Midbrain (tissue), 1 donor: ENCODE data around the gene RBMS2.

Source experiments
- DNase-seq: peaks from one replicate; lab custom pipeline; 2025; lab: John Stamatoyannopoulos, UW

RBMS2 gene

DNA sequence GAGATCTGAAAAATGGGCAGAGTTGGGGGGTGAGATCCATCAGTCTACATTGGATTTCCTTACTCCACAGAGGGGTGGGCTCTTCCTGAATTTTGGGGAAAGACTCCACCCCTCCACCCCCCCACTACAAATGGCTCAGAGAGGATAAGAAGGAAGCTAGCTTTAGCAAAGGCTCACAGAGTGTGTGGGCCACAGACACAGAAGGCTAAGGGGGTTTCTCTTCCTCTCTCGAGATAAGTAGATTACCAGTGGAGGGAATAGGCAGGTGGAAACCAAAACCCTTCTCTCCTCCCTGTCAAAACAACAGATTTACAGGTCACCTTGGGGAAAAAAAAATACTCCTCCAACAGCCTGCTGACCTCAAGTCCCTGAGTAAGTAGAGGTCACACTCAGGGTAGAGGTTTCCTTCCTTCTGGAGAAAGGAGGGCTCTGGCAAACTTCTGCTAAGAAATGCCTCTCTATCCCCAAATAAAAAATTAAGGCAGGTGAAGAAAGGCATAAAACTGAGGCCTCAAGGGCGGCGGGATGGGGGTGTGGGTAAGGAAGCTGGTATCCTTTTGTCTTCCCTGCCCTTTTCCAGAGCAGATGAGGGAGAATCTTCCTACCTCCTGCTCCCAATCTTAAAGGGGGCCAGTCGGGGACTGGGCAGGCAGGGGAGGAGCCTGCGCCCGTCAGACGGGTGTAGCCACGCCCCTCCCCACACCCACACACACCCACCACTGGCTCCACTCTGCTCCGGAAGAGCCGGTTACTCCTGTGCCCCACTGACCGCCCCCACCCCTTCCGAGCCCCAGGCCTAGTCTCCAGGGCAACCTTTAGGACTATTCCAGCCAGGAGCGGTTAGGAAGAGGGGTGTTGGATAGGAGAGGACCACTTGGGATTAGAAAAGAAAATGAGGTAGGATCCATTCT, 110.4 kb downstream of the RBMS2 start:
- DNase-seq, result peak; percentile 10

DNA sequence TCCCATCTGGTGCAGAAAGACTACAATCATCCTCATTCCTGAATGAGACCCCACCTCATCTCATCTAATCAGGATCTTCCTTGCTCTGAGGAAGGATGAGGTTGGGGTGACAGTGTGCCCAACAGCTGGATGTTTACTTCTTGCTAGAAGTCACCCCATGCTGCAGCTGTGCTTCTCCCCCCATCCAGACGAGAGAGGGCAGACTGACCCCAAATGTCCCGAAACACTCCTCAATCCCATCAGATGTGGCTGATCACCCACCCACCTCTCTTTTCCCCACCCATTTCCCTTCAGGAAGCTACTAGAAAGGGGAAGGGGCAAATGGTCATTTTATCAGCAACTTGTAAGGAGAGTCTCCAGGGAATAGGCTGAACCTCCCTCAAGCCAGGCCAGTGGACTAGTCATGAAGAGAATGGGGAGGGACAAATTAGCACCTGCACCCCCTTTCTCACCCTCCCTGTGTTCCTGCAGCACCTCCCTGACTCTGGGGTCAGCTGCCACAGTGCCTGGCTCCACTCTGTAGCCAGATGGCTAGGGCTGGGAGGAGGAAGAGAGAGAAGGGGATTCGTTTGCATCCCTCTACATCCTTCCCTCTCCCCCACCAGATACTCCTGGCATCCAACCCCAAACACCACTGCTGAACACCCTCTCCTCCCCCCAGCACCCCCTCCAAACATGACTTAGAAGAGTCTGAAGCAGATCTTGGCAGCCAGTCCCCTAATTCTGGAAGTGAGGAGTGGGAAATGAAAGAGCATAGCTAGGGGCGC, 111.3 kb downstream of the RBMS2 start:
- no peak for DNase-seq

- DNase-seq, result no peak
These were observed 112.0 kb downstream of the RBMS2 start for GRCh38 chr12:56633468-56634241.

- no peak for DNase-seq
These were observed 112.7 kb downstream of the RBMS2 start for GRCh38 chr12:56634242-56634836.

DNA sequence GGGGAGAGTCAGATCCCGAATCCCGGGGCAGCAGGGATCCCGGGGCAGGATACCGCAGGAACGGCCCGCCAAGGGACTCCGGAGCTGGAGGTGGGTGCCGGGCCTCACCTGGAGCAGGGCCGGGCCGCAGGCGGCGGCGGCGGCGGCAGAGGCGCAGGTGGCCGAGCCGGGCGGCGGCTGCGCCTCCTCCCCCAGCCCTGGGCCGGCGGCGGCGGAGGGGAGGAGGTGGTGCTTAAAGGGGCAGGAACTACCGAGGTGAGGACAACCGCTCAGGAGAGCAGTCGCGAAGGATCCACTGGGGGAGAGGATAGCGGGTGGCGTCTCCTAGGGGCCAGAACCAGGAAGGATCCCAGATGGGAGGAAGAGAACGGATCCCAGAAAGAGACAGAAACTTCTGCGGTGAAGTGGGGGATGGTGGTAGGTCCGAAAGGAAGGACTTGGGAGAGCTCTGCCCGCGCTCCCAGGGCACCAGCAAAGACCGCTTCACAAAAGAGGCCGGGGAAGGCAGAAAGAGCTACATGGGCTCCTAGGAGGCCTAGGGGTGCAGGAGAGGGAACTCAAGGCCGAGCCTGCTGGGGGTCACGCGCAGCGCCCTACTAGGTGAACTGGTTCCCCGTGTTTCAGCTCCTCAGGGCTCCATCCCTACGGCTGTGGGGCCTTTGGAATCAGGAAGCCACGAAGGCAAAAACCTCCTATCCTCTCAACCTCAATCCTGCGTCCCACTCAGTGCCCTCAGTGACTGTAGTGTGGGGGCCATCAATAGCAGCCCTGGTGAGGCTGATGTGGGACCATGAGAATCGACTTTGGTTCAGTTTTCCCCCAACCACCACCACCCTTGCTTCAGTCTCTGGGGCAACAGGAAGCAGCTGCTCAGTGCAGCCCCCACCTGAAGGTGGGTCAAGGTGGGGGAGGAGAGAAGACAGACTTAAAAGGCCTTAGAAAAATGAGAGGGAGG, 113.5 kb downstream of the RBMS2 start:
- peak; percentile 50 for DNase-seq

DNA sequence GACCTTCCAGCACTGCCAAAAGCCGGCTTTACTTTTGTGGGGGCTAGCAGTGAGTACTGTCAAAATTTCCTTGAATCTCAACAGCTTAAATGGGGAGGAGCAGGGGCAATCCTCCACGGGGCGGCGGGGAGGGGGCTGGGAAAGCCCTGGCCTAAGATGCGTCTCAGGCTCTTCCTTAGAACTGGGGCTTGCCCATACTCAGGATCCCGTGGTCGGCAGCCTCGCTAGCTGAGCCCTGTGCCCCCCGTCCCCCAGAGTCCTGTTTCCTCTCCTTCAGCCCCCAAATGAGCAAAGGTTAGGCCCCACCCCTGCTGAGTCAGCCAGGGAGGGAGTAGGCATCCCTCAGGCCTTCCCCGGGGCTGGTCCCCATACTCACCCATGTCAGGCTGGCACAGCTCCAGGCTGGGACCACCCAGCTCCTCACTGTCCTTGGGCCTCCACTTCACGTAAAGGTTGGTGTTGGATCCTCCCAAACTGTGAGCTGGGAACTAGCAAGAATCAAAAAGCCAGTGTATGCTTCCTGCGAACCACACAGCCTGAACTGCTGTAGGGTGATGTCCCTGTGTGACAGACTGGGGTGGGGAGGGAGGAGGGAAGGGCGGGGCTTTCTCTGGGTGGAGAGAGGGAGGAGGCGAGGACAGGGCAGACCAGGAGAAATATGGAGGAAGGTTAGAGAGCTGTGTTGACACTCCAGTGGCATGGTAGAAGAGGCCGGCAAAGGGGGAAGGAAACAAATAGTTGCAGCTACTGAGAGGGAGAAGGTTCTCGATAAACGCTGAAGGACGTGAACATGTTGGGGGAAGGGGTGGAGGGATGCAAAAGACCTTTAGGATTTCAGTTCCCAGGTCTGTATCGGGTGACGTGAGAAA, 114.4 kb downstream of the RBMS2 start:
- DNase-seq, result peak; percentile 85

- DNase-seq, result peak; percentile 94
These were observed 115.3 kb downstream of the RBMS2 start for GRCh38 chr12:56636675-56637540.

DNA sequence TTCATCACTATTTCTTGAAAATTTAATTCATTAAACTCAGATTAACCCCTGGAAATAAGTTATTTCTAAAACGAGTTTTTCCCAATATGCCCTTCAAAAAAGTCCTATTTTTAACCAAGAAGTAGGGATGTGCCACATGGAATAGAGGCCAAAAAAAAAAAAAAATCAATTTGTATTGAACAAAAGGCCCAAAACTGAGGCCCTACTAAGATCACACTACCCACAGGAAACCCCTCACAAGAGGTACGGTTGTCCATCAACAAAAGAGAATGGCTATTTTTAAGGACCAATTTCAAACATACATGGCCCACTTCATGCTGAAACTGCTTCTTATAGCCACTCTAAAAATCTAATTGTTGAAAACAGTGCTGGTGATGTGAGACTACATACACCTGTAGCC, 116.0 kb downstream of the RBMS2 start:
- DNase-seq, result no peak

DNA sequence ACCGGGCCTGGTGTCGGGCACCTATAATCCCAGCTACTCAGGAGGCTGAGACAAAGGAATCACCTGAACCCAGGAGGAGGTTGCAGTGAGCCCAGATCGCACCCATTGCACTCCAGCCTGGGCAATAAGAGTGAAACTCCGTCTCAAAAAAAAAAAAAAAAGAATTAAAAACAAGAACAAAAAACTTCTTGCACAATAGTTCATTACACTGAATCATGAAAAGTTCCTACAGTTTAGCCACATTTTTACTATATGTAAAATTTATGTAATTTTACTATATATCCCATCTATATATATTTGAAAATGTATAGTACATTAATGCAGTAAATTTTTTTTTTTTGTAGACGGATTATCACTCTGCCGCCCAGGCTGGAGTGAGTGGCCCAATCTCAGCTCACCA, 119.6 kb downstream of the RBMS2 start:
- no peak for DNase-seq

- DNase-seq, result no peak
These were observed 123.0 kb downstream of the RBMS2 start for GRCh38 chr12:56644654-56645053.

- peak; percentile 6 for DNase-seq
These were observed 123.6 kb downstream of the RBMS2 start for GRCh38 chr12:56645201-56645716.
